ENCODE results near the gene ANKZF1. TPM values are rescaled to one million over a fixed set of nuclear protein-coding genes. Genes with fewer than 3 reads are reported as not detected.

The ANKZF1 gene
- total and polyA plus RNA-seq, 3 donors from 2014 or later: 27.9 to 56.4 (median 50.9) TPM

- intact Hi-C loops (cut with DNase I; ENCODE audit: low total_unique reads): no loop called here
- H3K4me1 ChIP-seq: peaks cover 22% of the 10 kb centered on the region
- H3K4me3 ChIP-seq: no peak overlapping the region
- H3K27ac ChIP-seq: peak overlapping the region; percentile 5 to 58
- no peaks in the 10 kb centered on the region for H3K9me3 ChIP-seq
- TF ChIP-seq CTCF (IDR thresholded peaks at IDR 0.05) (no peak), POLR2A (IDR thresholded peaks at IDR 0.05) (no peak)
- no peaks in the 10 kb centered on the region for H3K36me3 ChIP-seq (ENCODE audit: low read depth, missing control alignments)
- H3K27me3 ChIP-seq: no peaks in the 10 kb centered on the region
- WGBS, 2 donors: 79 to 80% methylated on average over 15 to 17 of the region's 17 CpGs
- DNase-seq: peak; percentile 75
Measured at GRCh38 chr2:219285894-219286425, 56.4 kb downstream of the ANKZF1 start.

Other genes starting within 250 kb of the ANKZF1 start
- not detected for gene FEV, start 244.6 kb upstream of the ANKZF1 start, total RNA-seq
- not detected for gene FEV, start 244.6 kb upstream of the ANKZF1 start, polyA plus RNA-seq (ENCODE audit: insufficient read depth, low read depth, low replicate concordance)
- gene CRYBA2, start 236.4 kb upstream of the ANKZF1 start, total RNA-seq: 1 to 10 TPM in 1 of 2 donors, under 1 TPM in 1; 0.56 to 2.9 TPM
- 2.7 TPM for gene CRYBA2, start 236.4 kb upstream of the ANKZF1 start, polyA plus RNA-seq (ENCODE audit: insufficient read depth, low read depth, low replicate concordance)
- gene CFAP65, start 188.3 kb upstream of the ANKZF1 start, total RNA-seq: 10 to 100 TPM; 15.5 to 23.7 TPM
- gene CFAP65, start 188.3 kb upstream of the ANKZF1 start, polyA plus RNA-seq (ENCODE audit: insufficient read depth, low read depth, low replicate concordance): 42.9 TPM
- gene IHH, start 168.9 kb upstream of the ANKZF1 start, total RNA-seq: under 1 TPM; 0.19 to 0.39 TPM
- 1.1 TPM for gene IHH, start 168.9 kb upstream of the ANKZF1 start, polyA plus RNA-seq (ENCODE audit: insufficient read depth, low read depth, low replicate concordance)
- 10 to 100 TPM; 33.4 to 38.5 TPM for gene NHEJ1, start 69.0 kb upstream of the ANKZF1 start, total RNA-seq
- gene NHEJ1, start 69.0 kb upstream of the ANKZF1 start, polyA plus RNA-seq (ENCODE audit: insufficient read depth, low read depth, low replicate concordance): 67.0 TPM
- gene SLC23A3, start 59.8 kb upstream of the ANKZF1 start, total RNA-seq: under 1 TPM; 0.39 to 0.56 TPM
- gene SLC23A3, start 59.8 kb upstream of the ANKZF1 start, polyA plus RNA-seq (ENCODE audit: insufficient read depth, low read depth, low replicate concordance): 0.42 TPM
- 10 to 100 TPM; 38.3 to 60.5 TPM for gene CNPPD1, start 52.9 kb upstream of the ANKZF1 start, total RNA-seq
- gene CNPPD1, start 52.9 kb upstream of the ANKZF1 start, polyA plus RNA-seq (ENCODE audit: insufficient read depth, low read depth, low replicate concordance): 68.0 TPM
- 100 to 1,000 TPM; 135 to 138 TPM for gene RETREG2, start 51.5 kb upstream of the ANKZF1 start, total RNA-seq
- 441 TPM for gene RETREG2, start 51.5 kb upstream of the ANKZF1 start, polyA plus RNA-seq (ENCODE audit: insufficient read depth, low read depth, low replicate concordance)
- 10 to 100 TPM; 34.3 to 41.3 TPM for gene ZFAND2B, start 23.0 kb upstream of the ANKZF1 start, total RNA-seq
- 27.0 TPM for gene ZFAND2B, start 23.0 kb upstream of the ANKZF1 start, polyA plus RNA-seq (ENCODE audit: insufficient read depth, low read depth, low replicate concordance)
- 10 to 100 TPM; 43.8 to 47.0 TPM for gene ABCB6, start 10.8 kb upstream of the ANKZF1 start, total RNA-seq
- 94.8 TPM for gene ABCB6, start 10.8 kb upstream of the ANKZF1 start, polyA plus RNA-seq (ENCODE audit: insufficient read depth, low read depth, low replicate concordance)
- 100 to 1,000 TPM; 115 to 125 TPM for gene ATG9A, start 170 bp upstream of the ANKZF1 start, total RNA-seq
- gene ATG9A, start 170 bp upstream of the ANKZF1 start, polyA plus RNA-seq (ENCODE audit: insufficient read depth, low read depth, low replicate concordance): 207 TPM
- gene GLB1L, start 15.6 kb downstream of the ANKZF1 start, total RNA-seq: 100 to 1,000 TPM in 1 of 2 donors, 10 to 100 TPM in 1; 70.9 to 109 TPM
- 224 TPM for gene GLB1L, start 15.6 kb downstream of the ANKZF1 start, polyA plus RNA-seq (ENCODE audit: insufficient read depth, low read depth, low replicate concordance)
- 10 to 100 TPM; 29.1 to 32.6 TPM for gene STK16, start 15.7 kb downstream of the ANKZF1 start, total RNA-seq
- 63.0 TPM for gene STK16, start 15.7 kb downstream of the ANKZF1 start, polyA plus RNA-seq (ENCODE audit: insufficient read depth, low read depth, low replicate concordance)
- gene TUBA4B, start 23.4 kb downstream of the ANKZF1 start, total RNA-seq: under 1 TPM in 1 of 2 donors, not detected in 1; 0.25 TPM
- gene TUBA4B, start 23.4 kb downstream of the ANKZF1 start, polyA plus RNA-seq (ENCODE audit: insufficient read depth, low read depth, low replicate concordance): 1.6 TPM
- 10 to 100 TPM; 27.0 to 47.6 TPM for gene TUBA4A, start 24.1 kb downstream of the ANKZF1 start, total RNA-seq
- gene TUBA4A, start 24.1 kb downstream of the ANKZF1 start, polyA plus RNA-seq (ENCODE audit: insufficient read depth, low read depth, low replicate concordance): 90.0 TPM
- 100 to 1,000 TPM; 139 to 149 TPM for gene DNAJB2, start 49.6 kb downstream of the ANKZF1 start, total RNA-seq
- gene DNAJB2, start 49.6 kb downstream of the ANKZF1 start, polyA plus RNA-seq (ENCODE audit: insufficient read depth, low read depth, low replicate concordance): 152 TPM
- 1 to 10 TPM; 3.5 to 6.0 TPM for gene PTPRN, start 79.6 kb downstream of the ANKZF1 start, total RNA-seq
- 1.7 TPM for gene PTPRN, start 79.6 kb downstream of the ANKZF1 start, polyA plus RNA-seq (ENCODE audit: insufficient read depth, low read depth, low replicate concordance)
- under 1 TPM in 1 of 2 donors, not detected in 1; 0.71 TPM for gene RESP18, start 102.9 kb downstream of the ANKZF1 start, total RNA-seq
- 1.4 TPM for gene RESP18, start 102.9 kb downstream of the ANKZF1 start, polyA plus RNA-seq (ENCODE audit: insufficient read depth, low read depth, low replicate concordance)
- 10 to 100 TPM; 84.8 to 90.2 TPM for gene DNPEP, start 158.1 kb downstream of the ANKZF1 start, total RNA-seq
- 145 TPM for gene DNPEP, start 158.1 kb downstream of the ANKZF1 start, polyA plus RNA-seq (ENCODE audit: insufficient read depth, low read depth, low replicate concordance)
- 10 to 100 TPM; 17.6 to 33.3 TPM for gene DES, start 188.6 kb downstream of the ANKZF1 start, total RNA-seq
- gene DES, start 188.6 kb downstream of the ANKZF1 start, polyA plus RNA-seq (ENCODE audit: insufficient read depth, low read depth, low replicate concordance): 199 TPM
- gene SPEG, start 205.0 kb downstream of the ANKZF1 start, total RNA-seq: 10 to 100 TPM; 23.0 to 24.3 TPM
- 16.0 TPM for gene SPEG, start 205.0 kb downstream of the ANKZF1 start, polyA plus RNA-seq (ENCODE audit: insufficient read depth, low read depth, low replicate concordance)